GM12865 (cell line): Measurements from ENCODE around the gene SOX15.

Experiments used
- DNase-seq: peaks from one replicate; pipeline ENCODE4 v3.0.0; 2010; ENCODE audit warnings: low read depth
- H3K4me3 ChIP-seq: 2 replicates; pipeline ENCODE4 v1.5.1; 2011; ENCODE audit warnings: mild to moderate bottlenecking, low read depth, low read length, control low read depth
- TF ChIP-seq, protein P1 (sequence below): IDR thresholded peaks from 2 replicates; pipeline ENCODE4 v1.5.1; 2011; ENCODE audit warnings: low read length, control low read depth, low read depth, inconsistent platforms; ENCODE audit not compliant: insufficient read depth; ENCODE audit errors: missing control alignments

SOX15 gene

DNA sequence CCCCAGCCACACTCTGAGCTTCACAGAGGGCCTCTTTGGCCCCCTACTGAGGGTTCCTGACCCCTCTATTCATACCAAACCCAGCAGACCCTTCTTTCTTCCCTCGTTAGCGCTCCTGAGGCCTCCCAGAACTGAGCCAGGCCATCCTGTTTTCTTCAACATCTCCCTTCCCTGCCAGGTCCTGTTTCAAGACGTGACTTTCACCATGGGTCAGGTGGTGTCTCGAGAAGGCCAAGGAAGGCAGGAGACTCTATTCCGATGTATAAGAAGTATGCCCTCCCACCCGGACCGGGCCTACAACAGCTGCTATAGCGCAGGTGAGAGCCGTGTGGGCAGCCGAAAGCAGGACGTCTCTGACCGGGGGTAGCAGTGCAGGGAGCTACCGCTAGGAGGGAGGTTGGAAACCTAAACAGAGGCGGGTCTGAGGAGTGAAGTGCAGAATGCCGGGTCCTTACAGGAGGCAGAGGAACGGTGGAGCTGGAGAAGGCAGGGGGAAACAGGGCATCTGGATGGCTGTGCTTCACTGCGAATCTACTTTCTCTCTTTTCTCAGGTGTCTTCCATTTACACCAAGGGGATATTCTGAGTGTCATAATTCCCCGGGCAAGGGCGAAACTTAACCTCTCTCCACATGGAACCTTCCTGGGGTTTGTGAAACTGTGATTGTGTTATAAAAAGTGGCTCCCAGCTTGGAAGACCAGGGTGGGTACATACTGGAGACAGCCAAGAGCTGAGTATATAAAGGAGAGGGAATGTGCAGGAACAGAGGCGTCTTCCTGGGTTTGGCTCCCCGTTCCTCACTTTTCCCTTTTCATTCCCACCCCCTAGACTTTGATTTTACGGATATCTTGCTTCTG lies 29.5 kb downstream of the SOX15 start:
- H3K4me3 ChIP-seq: peak overlapping the region; percentile 72

DNA sequence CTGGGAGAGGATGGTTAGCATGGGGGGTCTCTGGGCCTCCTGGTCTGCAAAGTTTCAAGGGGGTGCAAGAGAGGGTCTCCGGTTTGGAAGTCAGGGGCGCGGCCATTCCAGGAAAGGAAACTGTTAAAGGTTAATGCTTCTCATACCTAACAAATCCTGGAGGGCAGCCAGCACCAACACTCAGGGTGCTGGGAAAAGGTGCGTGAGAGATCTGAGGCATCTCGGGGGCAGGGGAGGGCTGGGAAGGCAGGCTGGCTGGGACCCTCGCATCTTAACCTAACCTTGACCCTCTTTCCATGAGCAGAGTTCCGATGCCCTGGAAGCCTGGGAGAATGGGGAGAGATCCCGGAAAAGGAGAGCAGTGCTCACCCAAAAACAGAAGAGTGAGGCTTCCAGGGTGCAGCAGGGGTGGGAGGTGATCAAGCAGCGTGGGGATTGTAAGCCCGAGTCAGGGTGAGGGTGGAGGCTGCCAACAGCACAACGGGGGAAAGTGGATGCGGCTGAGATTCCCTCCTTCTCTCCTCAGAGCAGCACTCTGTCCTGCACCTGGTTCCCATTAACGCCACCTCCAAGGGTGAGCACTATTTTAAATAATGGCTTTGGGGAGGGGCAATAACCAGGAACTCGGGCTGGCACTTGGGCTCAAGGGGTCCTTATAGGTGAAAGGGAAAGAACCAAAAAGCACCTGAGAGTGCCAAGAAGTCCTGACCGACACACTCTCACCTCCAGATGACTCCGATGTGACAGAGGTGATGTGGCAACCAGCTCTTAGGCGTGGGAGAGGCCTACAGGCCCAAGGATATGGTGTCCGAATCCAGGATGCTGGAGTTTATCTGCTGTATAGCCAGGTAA lies 30.3 kb downstream of the SOX15 start:
- TF ChIP-seq, protein P1, sequence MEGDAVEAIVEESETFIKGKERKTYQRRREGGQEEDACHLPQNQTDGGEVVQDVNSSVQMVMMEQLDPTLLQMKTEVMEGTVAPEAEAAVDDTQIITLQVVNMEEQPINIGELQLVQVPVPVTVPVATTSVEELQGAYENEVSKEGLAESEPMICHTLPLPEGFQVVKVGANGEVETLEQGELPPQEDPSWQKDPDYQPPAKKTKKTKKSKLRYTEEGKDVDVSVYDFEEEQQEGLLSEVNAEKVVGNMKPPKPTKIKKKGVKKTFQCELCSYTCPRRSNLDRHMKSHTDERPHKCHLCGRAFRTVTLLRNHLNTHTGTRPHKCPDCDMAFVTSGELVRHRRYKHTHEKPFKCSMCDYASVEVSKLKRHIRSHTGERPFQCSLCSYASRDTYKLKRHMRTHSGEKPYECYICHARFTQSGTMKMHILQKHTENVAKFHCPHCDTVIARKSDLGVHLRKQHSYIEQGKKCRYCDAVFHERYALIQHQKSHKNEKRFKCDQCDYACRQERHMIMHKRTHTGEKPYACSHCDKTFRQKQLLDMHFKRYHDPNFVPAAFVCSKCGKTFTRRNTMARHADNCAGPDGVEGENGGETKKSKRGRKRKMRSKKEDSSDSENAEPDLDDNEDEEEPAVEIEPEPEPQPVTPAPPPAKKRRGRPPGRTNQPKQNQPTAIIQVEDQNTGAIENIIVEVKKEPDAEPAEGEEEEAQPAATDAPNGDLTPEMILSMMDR: no peak
- H3K4me3 ChIP-seq: no peak overlapping the region
- DNase-seq: no peak

More for the DNA sequence above, 29.5 kb downstream of the SOX15 start:
- peak; percentile 70 for DNase-seq
- TF ChIP-seq, protein P1: peak; percentile 67

DNA sequence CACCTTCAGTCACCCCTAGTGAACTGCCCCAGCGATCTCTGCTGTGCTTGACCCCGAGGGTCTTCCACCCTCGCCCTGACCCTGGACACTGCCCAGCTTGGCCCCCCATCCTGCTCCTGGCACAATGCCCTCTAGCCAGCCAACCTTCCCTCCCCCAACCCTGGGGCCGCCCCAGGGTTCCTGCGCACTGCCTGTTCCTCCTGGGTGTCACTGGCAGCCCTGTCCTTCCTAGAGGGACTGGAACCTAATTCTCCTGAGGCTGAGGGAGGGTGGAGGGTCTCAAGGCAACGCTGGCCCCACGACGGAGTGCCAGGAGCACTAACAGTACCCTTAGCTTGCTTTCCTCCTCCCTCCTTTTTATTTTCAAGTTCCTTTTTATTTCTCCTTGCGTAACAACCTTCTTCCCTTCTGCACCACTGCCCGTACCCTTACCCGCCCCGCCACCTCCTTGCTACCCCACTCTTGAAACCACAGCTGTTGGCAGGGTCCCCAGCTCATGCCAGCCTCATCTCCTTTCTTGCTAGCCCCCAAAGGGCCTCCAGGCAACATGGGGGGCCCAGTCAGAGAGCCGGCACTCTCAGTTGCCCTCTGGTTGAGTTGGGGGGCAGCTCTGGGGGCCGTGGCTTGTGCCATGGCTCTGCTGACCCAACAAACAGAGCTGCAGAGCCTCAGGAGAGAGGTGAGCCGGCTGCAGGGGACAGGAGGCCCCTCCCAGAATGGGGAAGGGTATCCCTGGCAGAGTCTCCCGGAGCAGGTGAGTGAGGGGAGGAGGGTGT lies 31.2 kb downstream of the SOX15 start, which contains the start of gene TNFSF13:
TNFSF13 (plus strand) TSS at position 207 of the 776 bp plus-strand sequence; CDS start at position 497, 290 bp downstream.
- TF ChIP-seq, protein P1: no peak
- peak within 1 kb of the TSS; percentile 47 for H3K4me3 ChIP-seq
- DNase-seq: no peak

DNA sequence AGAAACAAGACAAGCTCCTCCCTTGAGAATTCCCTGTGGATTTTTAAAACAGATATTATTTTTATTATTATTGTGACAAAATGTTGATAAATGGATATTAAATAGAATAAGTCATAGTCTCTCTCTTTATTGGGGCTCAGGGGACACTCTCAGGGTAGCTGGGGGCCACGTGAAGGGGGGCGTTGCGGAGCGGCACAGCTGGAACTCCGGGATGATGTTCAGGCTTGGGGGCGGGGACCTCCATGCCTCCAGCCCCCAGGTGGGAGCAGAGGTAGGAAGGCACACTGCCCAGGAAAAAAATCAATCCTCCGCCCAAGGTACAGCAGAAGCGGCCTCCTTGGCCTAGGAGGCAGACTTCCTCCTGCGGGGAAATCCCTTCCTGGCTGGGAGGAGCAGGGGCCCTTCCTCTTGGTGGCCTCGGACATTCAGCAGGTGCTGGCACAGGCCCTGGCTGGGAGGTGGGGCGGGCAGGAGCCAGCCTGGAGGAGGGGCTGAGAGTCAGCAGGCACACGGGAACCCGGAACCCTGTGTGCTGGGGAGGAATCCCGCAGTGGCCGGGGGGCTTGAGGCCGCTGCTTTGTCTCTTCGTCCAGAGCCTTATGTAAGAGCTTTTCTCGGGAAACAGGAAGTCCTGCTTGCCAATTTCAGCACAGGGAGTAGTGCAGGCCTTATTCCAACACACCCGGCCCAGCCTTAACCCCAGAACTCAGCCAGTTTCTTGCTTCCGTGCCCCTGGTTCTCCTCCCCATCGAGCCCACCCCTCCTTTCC lies 31.9 kb downstream of the SOX15 start:
- TF ChIP-seq, protein P1: no peak
- H3K4me3 ChIP-seq: peak overlapping the region; percentile 47
- DNase-seq: peak; percentile 79

DNA sequence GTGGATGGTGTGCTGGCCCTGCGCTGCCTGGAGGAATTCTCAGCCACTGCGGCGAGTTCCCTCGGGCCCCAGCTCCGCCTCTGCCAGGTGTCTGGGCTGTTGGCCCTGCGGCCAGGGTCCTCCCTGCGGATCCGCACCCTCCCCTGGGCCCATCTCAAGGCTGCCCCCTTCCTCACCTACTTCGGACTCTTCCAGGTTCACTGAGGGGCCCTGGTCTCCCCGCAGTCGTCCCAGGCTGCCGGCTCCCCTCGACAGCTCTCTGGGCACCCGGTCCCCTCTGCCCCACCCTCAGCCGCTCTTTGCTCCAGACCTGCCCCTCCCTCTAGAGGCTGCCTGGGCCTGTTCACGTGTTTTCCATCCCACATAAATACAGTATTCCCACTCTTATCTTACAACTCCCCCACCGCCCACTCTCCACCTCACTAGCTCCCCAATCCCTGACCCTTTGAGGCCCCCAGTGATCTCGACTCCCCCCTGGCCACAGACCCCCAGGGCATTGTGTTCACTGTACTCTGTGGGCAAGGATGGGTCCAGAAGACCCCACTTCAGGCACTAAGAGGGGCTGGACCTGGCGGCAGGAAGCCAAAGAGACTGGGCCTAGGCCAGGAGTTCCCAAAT lies 32.6 kb downstream of the SOX15 start:
- no peak overlapping the region for H3K4me3 ChIP-seq
- TF ChIP-seq, protein P1: no peak

DNA sequence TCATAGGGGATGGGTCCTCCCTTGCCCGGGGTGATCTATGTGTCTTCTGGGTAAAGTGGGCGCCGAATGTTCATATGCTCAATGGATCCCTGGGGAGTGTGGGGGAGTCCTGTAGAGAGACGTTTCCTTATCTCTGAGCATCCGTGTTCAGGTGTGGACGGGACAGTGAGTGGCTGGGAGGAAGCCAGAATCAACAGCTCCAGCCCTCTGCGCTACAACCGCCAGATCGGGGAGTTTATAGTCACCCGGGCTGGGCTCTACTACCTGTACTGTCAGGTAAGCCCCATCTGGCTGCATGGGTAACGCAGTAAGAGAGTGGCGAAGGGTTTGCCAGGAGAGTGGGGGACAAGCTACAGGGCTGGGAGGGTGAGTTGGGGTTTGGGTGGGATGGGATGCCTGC lies 33.3 kb downstream of the SOX15 start:
- DNase-seq: no peak
- no peak overlapping the region for H3K4me3 ChIP-seq
- TF ChIP-seq, protein P1: no peak

More for the DNA sequence above, 32.6 kb downstream of the SOX15 start:
- no peak for DNase-seq
